HT-29 (cell line): ENCODE measurements around the gene KEAP1. TPM values are rescaled to one million over a fixed set of nuclear protein-coding genes. Genes with fewer than 3 reads are reported as not detected.

Experiments used
- DNase-seq: peaks from one replicate; pipeline ENCODE4 v3.0.0-alpha.2; 2015; ENCODE audit warnings: low spot score
- small RNA-seq: library from RNA; depleted of rRNA; stranded (forward); fragments of <200 nt; gene quantifications from one replicate; pipeline ENCODE3, GENCODE V24; 2014
- total RNA-seq: library from RNA; depleted of rRNA; stranded (reverse); fragments of >200 nt; shearing (Covaris generic); gene quantifications from 2 replicates; pipeline ENCODE4 v1.2.3, GENCODE V29; 2014; rRNA removed

The KEAP1 gene
- total RNA-seq, 1 experiment from 2014 or later: 99.5 TPM

- DNase-seq: no peak
Observed at GRCh38 chr19:10450853-10451609, 52.1 kb downstream of the KEAP1 start.

- DNase-seq: no peak
Observed at GRCh38 chr19:10450191-10450852, 52.8 kb downstream of the KEAP1 start.

- no peak for DNase-seq
Observed at GRCh38 chr19:10449037-10449436, 54.1 kb downstream of the KEAP1 start.

DNA sequence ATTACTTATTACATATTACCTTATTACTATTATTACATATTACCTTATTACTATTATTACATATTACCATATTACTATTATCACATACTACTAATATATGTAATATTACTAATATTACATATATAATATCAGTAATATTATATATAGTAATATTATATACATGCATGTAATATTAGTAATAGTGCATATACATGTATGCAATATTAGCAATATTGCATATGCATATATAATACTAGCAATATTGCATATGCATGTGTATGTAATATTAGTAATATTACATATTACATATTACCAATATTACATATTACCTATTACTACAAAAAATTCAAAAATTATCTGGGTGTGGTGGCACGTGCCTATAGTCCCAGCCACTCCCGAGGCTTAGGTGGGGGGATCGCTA is 60.5 kb downstream of the KEAP1 start:
- DNase-seq: no peak

- no peak for DNase-seq
Observed at GRCh38 chr19:10439588-10439987, 63.6 kb downstream of the KEAP1 start.

Small RNA genes lying within 50 kb of the gene (small RNA-seq; reads per million reads assigned to genes)
- gene MIR1238 (not detected), gene RNU7-140P (not detected)

Other genes starting within 250 kb of the KEAP1 start
- gene ICAM1, start 232.2 kb downstream of the KEAP1 start, total RNA-seq: 4.6 and 4.8 TPM in 2 replicates
- gene ICAM4, start 216.4 kb downstream of the KEAP1 start, total RNA-seq: 0.69 TPM in 1 of 2 replicates, not detected in the other
- 0.34 and 0.56 TPM in 2 replicates for gene ICAM5, start 213.4 kb downstream of the KEAP1 start, total RNA-seq
- 0.16 and 0.51 TPM in 2 replicates for gene ZGLP1, start 193.5 kb downstream of the KEAP1 start, total RNA-seq
- 50.2 and 50.9 TPM in 2 replicates for gene FDX2, start 187.3 kb downstream of the KEAP1 start, total RNA-seq
- 35.5 and 45.3 TPM in 2 replicates for gene RAVER1, start 169.8 kb downstream of the KEAP1 start, total RNA-seq
- 11.0 and 18.2 TPM in 2 replicates for gene ICAM3, start 163.7 kb downstream of the KEAP1 start, total RNA-seq
- gene TYK2, start 122.8 kb downstream of the KEAP1 start, total RNA-seq: 81.1 and 107 TPM in 2 replicates
- gene CDC37, start 99.8 kb downstream of the KEAP1 start, total RNA-seq: 239 and 271 TPM in 2 replicates
- gene PDE4A, start 82.8 kb downstream of the KEAP1 start, total RNA-seq: 0.16 and 0.36 TPM in 2 replicates
- not detected in 2 replicates for gene S1PR5, start 14.1 kb upstream of the KEAP1 start, total RNA-seq
- gene ATG4D, start 40.5 kb upstream of the KEAP1 start, total RNA-seq: 36.0 and 36.8 TPM in 2 replicates
- 38.3 and 68.1 TPM in 2 replicates for gene KRI1, start 62.7 kb upstream of the KEAP1 start, total RNA-seq
- gene CDKN2D, start 65.6 kb upstream of the KEAP1 start, total RNA-seq: 21.1 and 23.0 TPM in 2 replicates
- gene AP1M2, start 84.0 kb upstream of the KEAP1 start, total RNA-seq: 154 and 159 TPM in 2 replicates
- 48.5 and 80.6 TPM in 2 replicates for gene SLC44A2, start 122.2 kb upstream of the KEAP1 start, total RNA-seq
- 170 and 198 TPM in 2 replicates for gene ILF3, start 151.0 kb upstream of the KEAP1 start, total RNA-seq
- 32.7 and 36.0 TPM in 2 replicates for gene QTRT1, start 198.1 kb upstream of the KEAP1 start, total RNA-seq
- 180 and 196 TPM in 2 replicates for gene DNM2, start 214.7 kb upstream of the KEAP1 start, total RNA-seq